SU-DHL-6 (cell line): Measurements from ENCODE around the gene AGAP1.

Experiments used
- H2AFZ ChIP-seq: fragments of 200-600 bp; sonication (generic); 2 replicates; pipeline ENCODE4 v1.6.1; 2014; ENCODE audit warnings: low read depth, mild to moderate bottlenecking, moderate library complexity, mixed read lengths, antibody characterized with exemption, low read length; ENCODE audit not compliant: severe bottlenecking
- H3F3A ChIP-seq: fragments of 200-600 bp; shearing (Covaris generic); 2 replicates; pipeline ENCODE4 v1.6.0; 2016; ENCODE audit warnings: antibody characterized with exemption, mild to moderate bottlenecking; ENCODE audit not compliant: insufficient read depth
- H3K27ac ChIP-seq: fragments of 200-600 bp; sonication (generic); 2 replicates; pipeline ENCODE4 v1.5.1; 2016; ENCODE audit warnings: low read depth, mild to moderate bottlenecking, low read length, moderate library complexity, mixed read lengths
- H3K27me3 ChIP-seq: fragments of 200-600 bp; sonication (generic), shearing (Covaris generic); 2 replicates; pipeline ENCODE4 v1.6.0; 2014; ENCODE audit warnings: mild to moderate bottlenecking, low read length
- H3K36me3 ChIP-seq: fragments of 200-600 bp; sonication (generic); 2 replicates; pipeline ENCODE4 v1.6.1; 2014; ENCODE audit warnings: mild to moderate bottlenecking, low read length, mixed read lengths
- H3K4me2 ChIP-seq: fragments of 300-600, 200-600 bp; shearing (Covaris generic), sonication (generic); 2 replicates; pipeline ENCODE4 v1.6.0; 2014; ENCODE audit warnings: low read length, low read depth, mild to moderate bottlenecking; ENCODE audit not compliant: poor library complexity, severe bottlenecking
- H3K4me3 ChIP-seq: fragments of 200-600 bp; sonication (generic); 2 replicates; pipeline ENCODE4 v1.5.1; 2014; ENCODE audit warnings: antibody characterized with exemption, low read length, mild to moderate bottlenecking, mixed read lengths; ENCODE audit not compliant: insufficient read depth, poor library complexity, severe bottlenecking
- H3K79me2 ChIP-seq: fragments of 200-600 bp; sonication (generic); 2 replicates; pipeline ENCODE4 v1.6.1; 2014; ENCODE audit warnings: mild to moderate bottlenecking, low read length, moderate library complexity; ENCODE audit not compliant: insufficient read depth
- H3K9ac ChIP-seq: fragments of 200-600 bp; sonication (generic); 2 replicates; pipeline ENCODE4 v1.7.0; 2014; ENCODE audit warnings: mild to moderate bottlenecking, low read length
- H3K9me2 ChIP-seq: fragments of 200-600 bp; sonication (generic); replicated peaks from 2 replicates; pipeline ENCODE4 v1.6.1; 2014; ENCODE audit warnings: low read length; ENCODE audit not compliant: insufficient read depth
- H3K9me3 ChIP-seq: fragments of 200-600 bp; sonication (generic); 2 replicates; pipeline ENCODE4 v1.6.1; 2014; ENCODE audit warnings: low read length, mixed read lengths; ENCODE audit not compliant: insufficient read depth
- H4K20me1 ChIP-seq: fragments of 200-600 bp; sonication (generic); 2 replicates; pipeline ENCODE4 v1.6.1; 2014; ENCODE audit warnings: low read depth, mild to moderate bottlenecking, antibody characterized with exemption, low read length, moderate library complexity, mixed read lengths
- CTCF ChIP-seq: fragments of 200-600 bp; sonication (generic); IDR thresholded peaks from one replicate; pipeline ENCODE4 v1.5.1; 2017; ENCODE audit warnings: antibody characterized with exemption, mild to moderate bottlenecking, low read length, moderate library complexity; ENCODE audit not compliant: insufficient read depth, poor library complexity, severe bottlenecking
- EZH2phosphoT487 ChIP-seq: fragments of 200-600 bp; sonication (generic), shearing (Covaris generic); conservative IDR thresholded peaks from 2 replicates; pipeline ENCODE4 v1.6.1; 2018; ENCODE audit warnings: mild to moderate bottlenecking, antibody characterized with exemption, low read length, moderate library complexity, mixed read lengths

The AGAP1 gene

GRCh38 chr2:235521844-235522243 lies 28.0 kb downstream of the AGAP1 start:
- no peak for TF ChIP-seq EZH2phosphoT487
- no peak for TF ChIP-seq CTCF
- H3K9ac ChIP-seq, result no peak overlapping the region
- H4K20me1 ChIP-seq, result no peaks in the 10 kb centered on the region
- H3K4me3 ChIP-seq, result no peak overlapping the region
- no peaks in the 10 kb centered on the region for H3K36me3 ChIP-seq
- no peak overlapping the region for H3K4me2 ChIP-seq
- H3K9me2 ChIP-seq, result no peaks in the 10 kb centered on the region
- no peaks in the 10 kb centered on the region for H3F3A ChIP-seq
- no peaks in the 10 kb centered on the region for H3K9me3 ChIP-seq
- no peaks in the 10 kb centered on the region for H3K27me3 ChIP-seq
- H3K27ac ChIP-seq, result no peak overlapping the region
- no peaks in the 10 kb centered on the region for H3K79me2 ChIP-seq
- no peak overlapping the region for H2AFZ ChIP-seq

GRCh38 chr2:235523021-235523420 lies 29.2 kb downstream of the AGAP1 start:
- Histone ChIP-seq H3K9me2 (no peaks in the 10 kb centered on the region), H2AFZ (no peak overlapping the region), H3K79me2 (no peaks in the 10 kb centered on the region), H4K20me1 (no peaks in the 10 kb centered on the region), H3K27me3 (no peaks in the 10 kb centered on the region), H3F3A (no peaks in the 10 kb centered on the region), H3K9me3 (no peaks in the 10 kb centered on the region), H3K36me3 (no peaks in the 10 kb centered on the region), H3K4me3 (no peak overlapping the region), H3K4me2 (no peak overlapping the region), H3K9ac (no peak overlapping the region), H3K27ac (no peak overlapping the region)
- TF ChIP-seq CTCF, result no peak
- no peak for TF ChIP-seq EZH2phosphoT487

GRCh38 chr2:235523486-235524150 lies 29.8 kb downstream of the AGAP1 start:
- Histone ChIP-seq H3K36me3 (no peaks in the 10 kb centered on the region), H3K9ac (no peak overlapping the region), H3K4me2 (no peak overlapping the region), H3K9me2 (no peaks in the 10 kb centered on the region), H3K79me2 (no peaks in the 10 kb centered on the region), H4K20me1 (no peaks in the 10 kb centered on the region), H3F3A (no peaks in the 10 kb centered on the region), H3K27ac (no peak overlapping the region), H3K9me3 (no peaks in the 10 kb centered on the region), H3K27me3 (no peaks in the 10 kb centered on the region), H2AFZ (no peak overlapping the region), H3K4me3 (no peak overlapping the region)
- TF ChIP-seq CTCF (no peak), EZH2phosphoT487 (no peak)
